IPS-18a (cell line): ENCODE data around the gene RPH3AL.
"Not testable (repeated sequence)": the region's sequence is repeated elsewhere in the genome, so short reads cannot be mapped to it uniquely, and the experiment has no call there.

Source experiments
- H3K27ac ChIP-seq: one replicate; pipeline ENCODE4 v1.5.1; 2013; ENCODE audit warnings: low read length
- H3K27me3 ChIP-seq: one replicate; pipeline ENCODE4 v1.6.1; 2013; ENCODE audit warnings: mild to moderate bottlenecking, low read length; ENCODE audit not compliant: control insufficient read depth, insufficient read depth
- H3K36me3 ChIP-seq: one replicate; pipeline ENCODE4 v1.6.1; 2013; ENCODE audit warnings: low read depth, low read length; ENCODE audit not compliant: control insufficient read depth
- H3K4me1 ChIP-seq: one replicate; pipeline ENCODE4 v1.6.1; 2013; ENCODE audit warnings: low read depth, low read length; ENCODE audit not compliant: control insufficient read depth
- H3K4me3 ChIP-seq: one replicate; pipeline ENCODE4 v1.5.1; 2013; ENCODE audit warnings: low read length
- H3K9ac ChIP-seq: one replicate; pipeline ENCODE4 v1.6.1; 2013; ENCODE audit warnings: mild to moderate bottlenecking, low read length, moderate library complexity
- H3K9me3 ChIP-seq: one replicate; pipeline ENCODE4 v1.6.1; 2013; ENCODE audit warnings: low read depth, low read length; ENCODE audit not compliant: control insufficient read depth

The RPH3AL gene

DNA sequence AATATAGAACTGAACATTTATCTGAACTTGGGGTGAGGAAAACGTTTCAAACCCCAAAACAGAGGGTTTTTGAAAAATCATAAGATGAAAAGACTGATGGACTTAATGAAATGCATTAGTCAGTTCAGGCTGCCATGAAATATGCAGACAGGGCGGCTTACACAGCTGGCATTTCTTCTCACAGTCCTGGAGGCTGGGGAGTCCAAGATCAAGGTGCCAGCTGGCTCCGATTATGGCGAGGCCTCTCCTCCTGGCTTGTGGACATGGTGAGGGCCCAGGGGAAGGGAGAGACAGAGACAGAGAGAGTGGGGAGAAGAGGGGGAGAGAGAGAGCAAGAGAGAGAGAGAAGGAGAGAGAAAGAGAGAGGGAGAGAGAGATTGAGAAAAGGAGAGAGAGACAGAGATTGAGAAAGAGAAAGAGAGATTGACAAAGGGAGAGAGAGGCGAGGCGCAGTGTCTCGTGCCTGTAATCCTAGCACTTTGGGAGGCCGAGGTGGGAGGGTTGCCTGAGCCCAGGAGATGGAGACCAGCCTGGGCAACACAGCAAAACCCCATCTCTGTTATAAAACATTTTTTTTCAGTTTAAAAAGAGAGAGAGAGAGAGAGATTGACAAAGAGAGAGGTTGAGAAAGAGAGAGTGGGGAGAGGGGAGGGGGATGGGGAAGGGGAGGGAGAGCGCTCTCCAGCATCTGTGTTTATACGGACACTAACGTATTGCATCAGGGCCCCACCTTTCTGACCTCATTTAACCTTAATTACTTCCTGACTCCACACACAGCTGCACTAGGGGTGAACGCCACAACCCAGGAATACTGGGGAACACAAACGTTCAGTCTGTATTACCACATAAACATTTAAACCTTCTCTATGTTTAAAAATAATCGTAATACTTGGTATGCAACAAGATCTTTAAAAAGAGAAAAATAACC lies 24.6 kb upstream of the RPH3AL start:
- Histone ChIP-seq H3K4me1 (peaks cover 3% of the 10 kb centered on the region), H3K27ac (no peak overlapping the region), H3K27me3 (peaks cover 7% of the 10 kb centered on the region), H3K36me3 (no peaks in the 10 kb centered on the region), H3K9me3 (no peaks in the 10 kb centered on the region), H3K4me3 (no peak overlapping the region), H3K9ac (no peak overlapping the region)

DNA sequence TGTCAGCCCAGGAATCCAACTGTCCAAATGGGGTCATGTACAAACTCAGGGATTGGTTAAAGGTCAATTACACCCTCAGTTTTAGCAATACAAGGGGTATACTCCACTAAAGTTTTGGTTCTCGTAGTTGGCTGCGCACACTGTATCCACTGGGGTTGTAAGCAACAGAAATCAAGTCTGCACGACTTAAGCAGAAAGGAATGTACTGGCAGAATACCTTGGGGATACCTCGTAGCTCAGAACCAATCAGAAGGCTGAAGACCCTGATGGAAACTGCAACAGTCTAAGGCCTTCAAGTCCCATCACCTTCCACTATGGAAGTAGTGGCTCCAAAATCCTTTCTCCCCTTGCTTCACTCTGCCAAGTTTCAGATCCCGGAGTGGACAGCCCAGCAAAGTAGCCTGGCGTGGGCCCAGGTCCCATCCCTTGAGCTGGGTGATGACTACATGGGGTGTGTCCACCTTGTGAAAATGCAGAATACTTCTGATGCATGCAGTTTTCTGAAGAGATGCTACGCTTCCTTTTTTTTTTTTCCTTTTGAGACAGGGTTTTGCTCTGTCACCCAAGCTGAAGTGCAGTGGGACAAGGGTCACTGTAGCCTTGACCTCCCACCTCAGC lies 21.1 kb upstream of the RPH3AL start:
- H3K4me1 ChIP-seq, result no peaks in the 10 kb centered on the region
- no peak overlapping the region for H3K4me3 ChIP-seq
- no peak overlapping the region for H3K9ac ChIP-seq
- no peak overlapping the region for H3K27ac ChIP-seq
- no peaks in the 10 kb centered on the region for H3K9me3 ChIP-seq
- H3K27me3 ChIP-seq, result no peaks in the 10 kb centered on the region
- no peaks in the 10 kb centered on the region for H3K36me3 ChIP-seq

DNA sequence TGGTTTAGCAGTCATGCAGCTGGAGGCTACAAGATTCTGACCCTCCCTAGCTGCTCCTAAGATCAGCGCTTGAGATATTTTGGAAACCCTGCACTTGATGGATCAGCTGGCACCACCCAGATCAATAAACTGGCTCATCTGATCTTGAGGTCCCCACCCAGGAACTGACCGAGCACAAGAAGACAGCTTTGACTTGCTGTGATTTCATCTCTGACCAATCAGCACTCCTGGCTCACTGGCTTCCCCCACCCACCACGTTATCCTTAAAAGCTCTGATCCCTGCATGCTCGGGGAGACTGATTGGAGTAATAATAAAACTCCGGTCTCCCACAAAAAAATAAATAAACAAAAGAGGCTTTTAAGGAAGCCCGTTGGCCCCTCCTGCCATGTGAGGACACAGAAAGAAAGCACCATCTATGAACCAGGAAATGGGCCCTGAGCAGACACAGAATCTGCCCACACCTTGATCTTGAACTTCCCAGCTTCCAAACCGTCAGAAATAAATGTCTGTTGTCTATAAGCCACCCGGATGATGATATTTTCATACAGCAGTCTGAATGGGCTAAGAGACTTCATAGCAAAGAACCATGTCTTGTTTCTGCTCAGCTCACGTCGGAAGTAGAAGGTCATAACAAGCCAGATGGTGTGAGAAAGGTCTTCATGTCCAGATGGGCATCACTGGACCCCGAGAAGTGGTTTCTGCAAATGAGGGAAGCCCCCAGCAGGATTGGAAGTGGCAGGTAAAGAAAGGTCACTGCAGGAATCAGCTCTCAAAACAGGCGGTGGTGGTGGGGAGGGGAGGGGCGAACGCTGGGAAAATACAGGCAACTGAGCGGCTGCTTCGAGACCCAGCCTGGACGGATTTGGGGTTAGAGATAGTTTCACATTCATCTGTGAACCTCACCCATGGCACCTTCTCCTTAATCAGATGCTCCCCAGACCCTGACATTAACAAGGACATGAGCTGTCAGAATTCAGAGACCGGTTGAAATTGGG lies 19.8 kb upstream of the RPH3AL start:
- H3K4me1 ChIP-seq, result no peaks in the 10 kb centered on the region
- no peak overlapping the region for H3K9ac ChIP-seq
- no peak overlapping the region for H3K4me3 ChIP-seq
- H3K27me3 ChIP-seq, result no peaks in the 10 kb centered on the region
- H3K27ac ChIP-seq, result no peak overlapping the region
- no peaks in the 10 kb centered on the region for H3K36me3 ChIP-seq
- H3K9me3 ChIP-seq, result no peaks in the 10 kb centered on the region

DNA sequence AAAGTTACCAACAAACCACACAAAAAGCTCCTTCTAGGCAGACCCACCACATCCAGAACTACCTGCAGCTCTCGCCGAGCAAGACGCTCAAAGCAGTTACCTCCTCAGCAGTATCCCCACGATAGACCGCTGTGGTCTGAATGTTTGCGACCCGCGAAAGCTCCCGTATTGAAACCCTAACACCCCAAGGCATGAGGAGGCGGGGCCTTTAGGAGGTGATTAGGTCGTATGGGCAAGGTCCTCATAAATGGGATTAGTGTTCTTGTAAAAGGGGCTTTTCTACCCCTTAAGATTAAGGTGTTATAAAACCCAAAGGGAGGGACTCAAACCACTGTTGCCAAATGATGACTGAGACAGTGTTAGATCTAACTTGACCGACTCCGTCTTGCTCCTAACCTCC lies 19.0 kb upstream of the RPH3AL start:
- Histone ChIP-seq H3K4me1 (no peaks in the 10 kb centered on the region), H3K27me3 (no peaks in the 10 kb centered on the region), H3K36me3 (no peaks in the 10 kb centered on the region), H3K9ac (no peak overlapping the region), H3K4me3 (no peak overlapping the region), H3K9me3 (no peaks in the 10 kb centered on the region), H3K27ac (no peak overlapping the region)

DNA sequence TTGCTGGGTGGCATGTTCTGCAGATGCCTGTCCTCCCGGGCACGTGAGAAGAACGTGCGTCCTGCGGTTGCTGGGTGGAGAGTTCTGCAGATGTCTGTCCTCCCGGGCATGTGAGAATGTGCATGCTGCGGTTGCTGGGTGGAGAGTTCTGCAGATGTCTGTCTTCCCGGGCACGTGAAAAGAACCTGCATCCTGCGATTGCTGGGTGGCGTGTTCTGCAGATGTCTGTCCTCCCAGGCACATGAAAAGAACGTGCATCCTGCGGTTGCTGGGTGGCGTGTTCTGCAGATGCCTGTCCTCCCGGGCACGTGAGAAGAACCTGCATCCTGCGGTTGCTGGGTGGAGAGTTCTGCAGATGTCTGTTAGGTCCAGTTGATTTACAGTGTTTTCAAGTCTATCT lies 15.0 kb upstream of the RPH3AL start:
- not testable (repeated sequence) for H3K4me3 ChIP-seq, H3K36me3 ChIP-seq, H3K9ac ChIP-seq, H3K9me3 ChIP-seq, H3K4me1 ChIP-seq, H3K27me3 ChIP-seq, H3K27ac ChIP-seq

DNA sequence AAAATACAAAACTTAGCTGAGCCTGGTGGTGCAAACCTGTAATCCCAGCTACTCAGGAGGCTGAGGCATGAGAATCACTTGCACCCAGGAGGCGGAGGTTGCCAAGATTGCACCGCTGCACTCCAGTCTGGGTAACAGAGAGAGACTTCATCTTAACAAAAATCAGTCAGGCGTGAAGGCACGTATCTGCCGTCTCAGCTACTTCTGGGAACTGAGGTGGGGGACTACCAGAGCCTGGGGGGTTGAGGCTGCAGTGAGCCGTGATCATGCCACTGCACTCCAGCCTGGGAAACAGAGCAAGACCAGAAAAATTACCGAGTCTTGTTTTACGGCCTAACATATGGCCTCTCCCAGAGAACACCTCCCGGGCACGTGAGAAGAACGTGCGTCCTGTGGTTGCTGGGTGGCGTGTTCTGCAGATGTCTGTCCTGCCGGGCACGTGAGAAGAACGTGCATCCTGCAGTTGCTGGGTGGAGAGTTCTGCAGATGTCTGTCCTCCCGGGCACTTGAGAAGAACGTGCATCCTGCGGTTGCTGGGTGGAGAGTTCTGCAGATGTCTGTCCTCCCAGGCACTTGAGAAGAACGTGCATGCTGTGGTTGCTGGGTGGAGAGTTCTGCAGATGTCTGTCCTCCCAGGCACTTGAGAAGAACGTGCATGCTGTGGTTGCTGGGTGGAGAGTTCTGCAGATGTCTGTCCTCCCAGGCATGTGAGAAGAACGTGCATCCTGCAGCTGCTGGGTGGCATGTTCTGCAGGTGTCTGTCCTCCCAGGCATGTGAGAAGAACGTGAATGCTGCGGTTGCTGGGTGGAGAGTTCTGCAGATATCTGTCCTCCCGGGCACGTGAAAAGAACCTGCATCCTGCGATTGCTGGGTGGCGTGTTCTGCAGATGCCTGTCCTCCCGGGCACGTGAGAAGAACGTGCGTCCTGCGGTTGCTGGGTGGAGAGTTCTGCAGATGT lies 14.3 kb upstream of the RPH3AL start:
- H3K4me3 ChIP-seq, H3K27ac ChIP-seq, H3K36me3 ChIP-seq, H3K9ac ChIP-seq, H3K27me3 ChIP-seq, H3K9me3 ChIP-seq, H3K4me1 ChIP-seq: not testable (repeated sequence)

DNA sequence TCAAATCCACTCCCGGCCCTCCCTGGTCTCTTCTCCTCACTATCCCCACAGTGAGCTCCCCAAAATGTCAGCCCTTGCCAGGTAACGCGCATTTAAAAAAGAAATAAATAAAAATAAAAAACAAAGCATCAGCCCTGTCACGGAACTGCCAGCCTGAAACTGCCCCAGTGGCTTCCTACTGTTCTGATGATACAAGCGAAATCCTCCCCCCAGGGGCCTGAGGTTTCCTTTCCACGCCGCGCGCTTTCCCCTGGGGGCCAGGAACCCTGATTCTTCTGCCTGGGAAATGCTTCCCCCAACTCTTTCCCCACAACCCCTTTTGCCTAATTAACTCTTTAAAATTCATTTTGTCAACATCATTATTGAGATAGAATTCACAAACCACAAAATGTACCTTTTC lies 12.2 kb upstream of the RPH3AL start:
- no peaks in the 10 kb centered on the region for H3K27me3 ChIP-seq
- H3K9ac ChIP-seq, result no peak overlapping the region

DNA sequence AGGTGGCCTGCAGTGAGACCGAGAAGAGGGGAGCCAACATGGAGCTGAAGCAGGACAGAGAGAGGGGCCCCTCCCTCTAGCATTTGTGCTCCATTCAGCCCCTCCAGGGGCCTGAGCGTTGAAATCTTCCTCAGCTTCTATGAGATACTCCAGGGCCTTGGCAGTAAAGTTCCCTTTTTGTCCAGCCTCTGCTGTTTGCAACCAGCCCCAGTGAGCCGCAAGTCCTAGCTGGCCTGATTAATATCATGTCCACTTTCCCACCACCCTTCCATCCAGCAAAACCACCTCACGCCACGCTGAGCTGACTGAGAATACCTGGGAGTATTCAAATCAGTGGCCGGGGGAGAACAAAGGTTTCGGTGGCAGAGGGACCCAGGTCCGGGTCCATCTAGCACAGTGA lies 11.7 kb upstream of the RPH3AL start:
- H3K4me3 ChIP-seq, result no peak overlapping the region
- H3K4me1 ChIP-seq, result no peaks in the 10 kb centered on the region
- H3K36me3 ChIP-seq, result no peaks in the 10 kb centered on the region
- H3K27ac ChIP-seq, result no peak overlapping the region
- H3K27me3 ChIP-seq, result no peaks in the 10 kb centered on the region
- H3K9me3 ChIP-seq, result no peaks in the 10 kb centered on the region
- H3K9ac ChIP-seq, result no peak overlapping the region

More for the DNA sequence above, 12.2 kb upstream of the RPH3AL start:
- Histone ChIP-seq H3K9me3 (no peaks in the 10 kb centered on the region), H3K27ac (no peak overlapping the region), H3K4me1 (no peaks in the 10 kb centered on the region), H3K4me3 (no peak overlapping the region), H3K36me3 (no peaks in the 10 kb centered on the region)

DNA sequence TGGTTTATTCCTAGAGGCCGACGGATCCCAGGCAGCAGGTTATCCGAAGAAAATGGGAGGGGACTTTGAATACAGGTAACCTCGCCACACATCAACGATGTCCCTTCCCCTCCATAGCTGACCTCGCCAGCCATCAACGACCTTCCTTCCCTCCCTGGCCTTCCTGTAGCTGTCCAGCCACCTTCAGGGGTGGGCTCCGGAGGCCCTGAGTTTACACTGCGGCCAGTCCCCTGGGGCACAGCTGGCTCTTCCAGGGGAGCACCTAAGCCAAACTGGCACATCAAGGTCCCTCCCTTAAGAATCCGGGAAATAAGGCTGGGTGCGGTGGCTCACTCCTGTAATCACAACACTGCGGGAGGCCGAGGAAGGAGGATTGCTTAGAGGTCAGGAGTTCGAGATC lies 10.1 kb upstream of the RPH3AL start:
- Histone ChIP-seq H3K4me3 (no peak overlapping the region), H3K4me1 (no peaks in the 10 kb centered on the region), H3K9me3 (no peaks in the 10 kb centered on the region)

DNA sequence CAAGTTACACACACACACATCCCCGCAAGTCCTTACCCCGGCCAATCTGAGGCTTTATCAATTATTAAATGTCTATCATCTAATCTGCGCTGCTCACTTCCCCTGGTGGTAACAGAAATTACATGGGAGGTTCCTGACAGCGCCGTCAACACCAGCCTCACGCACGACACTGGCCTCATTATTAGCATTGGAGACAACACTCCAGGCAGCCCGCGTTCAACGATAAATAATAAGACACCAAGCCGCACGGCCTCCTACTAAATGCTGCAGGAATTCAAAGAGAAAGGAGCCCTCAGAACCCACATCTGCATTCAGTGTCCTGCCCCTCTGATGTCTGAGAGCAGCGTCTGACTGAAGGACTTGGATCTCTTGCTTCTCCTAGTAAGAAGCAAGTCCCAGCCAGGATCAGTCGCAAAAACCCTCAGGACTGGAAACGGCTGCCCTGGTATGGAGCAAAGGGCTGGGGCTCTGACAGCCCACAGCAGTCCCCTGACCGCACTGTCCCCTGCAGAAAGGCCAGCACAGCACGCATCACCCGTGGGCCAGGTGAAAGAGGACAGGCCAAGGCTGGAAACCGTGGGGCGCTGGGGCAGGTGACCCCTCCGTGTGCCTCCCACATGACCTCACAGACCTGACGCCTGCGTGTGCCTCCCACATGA lies 7.6 kb upstream of the RPH3AL start:
- Histone ChIP-seq H3K36me3 (no peaks in the 10 kb centered on the region), H3K9ac (no peak overlapping the region), H3K27me3 (no peaks in the 10 kb centered on the region), H3K4me1 (no peaks in the 10 kb centered on the region), H3K27ac (no peak overlapping the region), H3K9me3 (no peaks in the 10 kb centered on the region), H3K4me3 (no peak overlapping the region)

More for the DNA sequence above, 10.1 kb upstream of the RPH3AL start:
- H3K27me3 ChIP-seq, result no peaks in the 10 kb centered on the region
- H3K36me3 ChIP-seq, result no peaks in the 10 kb centered on the region
- H3K9ac ChIP-seq, result no peak overlapping the region
- no peak overlapping the region for H3K27ac ChIP-seq
